Keratinocyte (primary cell): Measurements from ENCODE around the gene FAM13C. TPM values are rescaled to one million over a fixed set of nuclear protein-coding genes. Genes with fewer than 3 reads are reported as not detected.

ENCODE experiments used
- DNase-seq: peaks from one replicate; pipeline ENCODE4 v3.0.0-alpha.2; 2011; ENCODE audit warnings: low read depth, missing footprints, low spot score
- FAIRE-seq: peaks from 2 replicates; lab custom pipeline; 2011; peaks lifted over from hg19 to GRCh38; lab: Jason Lieb, UNC
- H2AFZ ChIP-seq: 2 replicates; pipeline ENCODE4 v1.6.0; 2012; ENCODE audit warnings: low read length, control low read depth, inconsistent platforms; ENCODE audit not compliant: control insufficient read depth
- H3K27ac ChIP-seq: 2 replicates; pipeline ENCODE4 v1.5.1; 2011; ENCODE audit warnings: low read length; ENCODE audit not compliant: control insufficient read depth, insufficient read depth
- H3K27me3 ChIP-seq: 3 replicates; pipeline ENCODE4 v1.6.0; 2011; ENCODE audit warnings: low read length; ENCODE audit not compliant: control insufficient read depth, insufficient read depth; ENCODE audit errors: extremely low read depth
- H3K36me3 ChIP-seq, 2 experiments: 2 replicates in 1 of 2; 3 replicates in 1 of 2; pipeline ENCODE4 v1.5.1; 2011; ENCODE audit warnings: low read length in 2 of 2, mild to moderate bottlenecking in 1 of 2; ENCODE audit not compliant: control insufficient read depth in 2 of 2, insufficient read depth in 2 of 2; ENCODE audit errors: extremely low read depth in 1 of 2
- H3K4me1 ChIP-seq: 3 replicates; pipeline ENCODE4 v1.5.1; 2011; ENCODE audit warnings: low read length; ENCODE audit not compliant: control insufficient read depth, insufficient read depth; ENCODE audit errors: extremely low read depth
- H3K4me2 ChIP-seq: 3 replicates; pipeline ENCODE4 v1.6.0; 2011; ENCODE audit warnings: low read depth, low read length; ENCODE audit not compliant: control insufficient read depth, insufficient read depth; ENCODE audit errors: extremely low read depth
- H3K4me3 ChIP-seq, 3 experiments: fragments of 200-600 bp in 1 of 3; sonication (generic) in 1 of 3; 2 replicates in 2 of 3; 3 replicates in 1 of 3; pipeline ENCODE4 v1.5.1; 2011 to 2016; ENCODE audit warnings: low read length in 3 of 3, mild to moderate bottlenecking in 3 of 3, control low read depth in 2 of 3, inconsistent platforms in 1 of 3, low read depth in 1 of 3, mixed read lengths in 1 of 3, mixed run types in 1 of 3, moderate library complexity in 1 of 3; ENCODE audit not compliant: control insufficient read depth in 2 of 3, insufficient read depth in 2 of 3; ENCODE audit errors: extremely low read depth in 1 of 3
- H3K79me2 ChIP-seq: 2 replicates; pipeline ENCODE4 v1.6.0; 2012; ENCODE audit warnings: low read length; ENCODE audit not compliant: control insufficient read depth, insufficient read depth
- H3K9ac ChIP-seq: 3 replicates; pipeline ENCODE4 v1.6.0; 2011; ENCODE audit warnings: low read length; ENCODE audit not compliant: control insufficient read depth, insufficient read depth; ENCODE audit errors: extremely low read depth
- H3K9me1 ChIP-seq: 3 replicates; pipeline ENCODE4 v1.6.0; 2011; ENCODE audit warnings: low read length; ENCODE audit not compliant: control insufficient read depth, insufficient read depth; ENCODE audit errors: extremely low read depth
- H3K9me3 ChIP-seq: 2 replicates; pipeline ENCODE4 v1.5.1; 2012; ENCODE audit warnings: low read depth, low read length; ENCODE audit not compliant: control insufficient read depth
- H4K20me1 ChIP-seq: 3 replicates; pipeline ENCODE4 v1.6.0; 2011; ENCODE audit warnings: low read length; ENCODE audit not compliant: control insufficient read depth, insufficient read depth; ENCODE audit errors: extremely low read depth
- EZH2 ChIP-seq: IDR thresholded peaks from one replicate; pipeline ENCODE4 v1.6.1; 2012; ENCODE audit warnings: inconsistent platforms, mild to moderate bottlenecking, low read length, moderate library complexity
- dilution Hi-C: fragments of 300-500 bp; cut with MboI; formaldehyde crosslinking; loops from one replicate; pipeline ENCODE4 v1.7.0; 2020; ENCODE audit warnings: low sequenced_read_pairs; ENCODE audit not compliant: extremely low pct_ligation_motif_present
- polyA plus RNA-seq, 5 experiments: library from polyadenylated mRNA; depleted of rRNA in 3 of 5; stranded (reverse) in 3 of 5; stranded (forward) in 1 of 5; unstranded in 1 of 5; fragments of >200 nt; gene quantifications; 1 replicate in 1 of 5; 2 replicates in 3 of 5; 3 replicates in 1 of 5; pipeline versions ENCODE4 v1.2.1 to v1.2.3, GENCODE V29; 2011 to 2012; ENCODE audit warnings: missing spikeins in 2 of 5, low read depth in 1 of 5, low replicate concordance in 1 of 5
- TF ChIP-seq, protein P1 (sequence below), 3 experiments: IDR thresholded peaks in 1 of 3; conservative IDR thresholded peaks in 1 of 3; optimal IDR thresholded peaks in 1 of 3; 2 replicates in 2 of 3; 3 replicates in 1 of 3; pipeline versions ENCODE3 to v1.5.1; 2011; ENCODE audit warnings: low read length in 3 of 3, mild to moderate bottlenecking in 3 of 3, moderate library complexity in 2 of 3, control low read depth in 1 of 3, inconsistent platforms in 1 of 3; ENCODE audit not compliant: insufficient read depth in 2 of 3; ENCODE audit errors: extremely low read depth in 1 of 3

The FAM13C gene
- polyA plus RNA-seq, 1 donor (not counting 4 experiments of a cell fraction or from before 2014, with no cell fraction given), result 0.58 TPM

DNA sequence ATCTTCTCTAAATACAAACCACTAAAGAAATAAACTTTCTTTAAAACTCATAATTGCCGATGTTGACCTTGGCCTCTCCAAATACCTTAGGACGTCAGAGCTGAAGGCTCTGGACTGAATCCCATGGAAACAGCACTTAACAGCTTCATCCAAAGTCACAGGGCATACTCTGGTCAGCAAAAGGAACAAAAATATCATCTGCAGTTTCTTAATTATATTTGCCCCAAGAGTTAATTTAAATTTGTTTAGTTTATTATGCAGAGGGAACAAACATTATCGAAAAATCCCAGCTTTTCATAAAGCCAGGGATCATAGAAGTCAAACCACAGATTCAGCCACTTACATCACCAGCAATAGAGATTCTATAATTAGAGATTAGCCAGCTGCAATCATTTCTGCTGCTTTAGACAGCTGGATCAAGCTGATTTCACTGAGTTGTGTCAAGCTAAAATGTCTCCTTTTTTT lies 20.5 kb upstream of the FAM13C start:
- TF ChIP-seq, protein P1, sequence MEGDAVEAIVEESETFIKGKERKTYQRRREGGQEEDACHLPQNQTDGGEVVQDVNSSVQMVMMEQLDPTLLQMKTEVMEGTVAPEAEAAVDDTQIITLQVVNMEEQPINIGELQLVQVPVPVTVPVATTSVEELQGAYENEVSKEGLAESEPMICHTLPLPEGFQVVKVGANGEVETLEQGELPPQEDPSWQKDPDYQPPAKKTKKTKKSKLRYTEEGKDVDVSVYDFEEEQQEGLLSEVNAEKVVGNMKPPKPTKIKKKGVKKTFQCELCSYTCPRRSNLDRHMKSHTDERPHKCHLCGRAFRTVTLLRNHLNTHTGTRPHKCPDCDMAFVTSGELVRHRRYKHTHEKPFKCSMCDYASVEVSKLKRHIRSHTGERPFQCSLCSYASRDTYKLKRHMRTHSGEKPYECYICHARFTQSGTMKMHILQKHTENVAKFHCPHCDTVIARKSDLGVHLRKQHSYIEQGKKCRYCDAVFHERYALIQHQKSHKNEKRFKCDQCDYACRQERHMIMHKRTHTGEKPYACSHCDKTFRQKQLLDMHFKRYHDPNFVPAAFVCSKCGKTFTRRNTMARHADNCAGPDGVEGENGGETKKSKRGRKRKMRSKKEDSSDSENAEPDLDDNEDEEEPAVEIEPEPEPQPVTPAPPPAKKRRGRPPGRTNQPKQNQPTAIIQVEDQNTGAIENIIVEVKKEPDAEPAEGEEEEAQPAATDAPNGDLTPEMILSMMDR (optimal IDR thresholded peaks at IDR 0.05 in 1 of 3, IDR thresholded peaks at IDR 0.05 in 1 of 3, conservative IDR thresholded peaks at IDR 0.05 in 1 of 3; ENCODE audit: extremely low read depth in 1 of 3, insufficient read depth in 2 of 3, low read length in 3 of 3), result no peak
- no peak for TF ChIP-seq EZH2
- no peaks in the 10 kb centered on the region for H3K27me3 ChIP-seq
- no peaks in the 10 kb centered on the region for H3K4me1 ChIP-seq
- no peak overlapping the region for H3K4me2 ChIP-seq
- FAIRE-seq (no peak), DNase-seq (no peak)
- H3K9me1 ChIP-seq, result no peaks in the 10 kb centered on the region
- no peaks in the 10 kb centered on the region for H3K36me3 ChIP-seq
- no peak overlapping the region for H2AFZ ChIP-seq
- H3K27ac ChIP-seq, result no peak overlapping the region
- no peaks in the 10 kb centered on the region for H3K9me3 ChIP-seq
- H3K79me2 ChIP-seq, result no peaks in the 10 kb centered on the region
- no peaks in the 10 kb centered on the region for H4K20me1 ChIP-seq
- no peak overlapping the region for H3K4me3 ChIP-seq
- dilution Hi-C loops, result no loop called here
- no peak overlapping the region for H3K9ac ChIP-seq

DNA sequence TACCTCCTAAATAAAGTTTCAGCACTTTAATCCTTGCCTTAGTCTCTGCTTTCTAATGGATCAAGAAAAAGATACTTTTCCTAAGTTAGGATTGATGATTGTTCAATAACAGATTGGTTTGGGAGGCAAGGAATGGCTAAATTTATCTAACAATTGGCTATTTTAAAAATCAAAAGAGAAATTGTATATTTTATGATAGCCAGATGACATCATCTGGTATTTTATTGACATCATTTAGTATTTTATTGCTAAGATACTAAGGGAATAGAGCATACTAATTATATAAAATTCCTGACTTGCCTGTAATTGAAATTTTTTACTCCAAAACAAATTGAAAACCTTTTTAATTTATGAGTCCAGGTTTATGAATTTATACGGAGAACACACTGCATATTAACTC lies 19.3 kb upstream of the FAM13C start:
- Histone ChIP-seq H3K9me3 (no peaks in the 10 kb centered on the region), H3K27ac (no peak overlapping the region), H4K20me1 (no peaks in the 10 kb centered on the region), H3K79me2 (no peaks in the 10 kb centered on the region), H3K4me3 (no peak overlapping the region), H3K36me3 (no peaks in the 10 kb centered on the region), H3K27me3 (no peaks in the 10 kb centered on the region), H3K4me1 (no peaks in the 10 kb centered on the region), H3K9me1 (no peaks in the 10 kb centered on the region), H3K9ac (no peak overlapping the region), H2AFZ (no peak overlapping the region), H3K4me2 (no peak overlapping the region)
- TF ChIP-seq, protein P1 (optimal IDR thresholded peaks at IDR 0.05 in 1 of 3, IDR thresholded peaks at IDR 0.05 in 1 of 3, conservative IDR thresholded peaks at IDR 0.05 in 1 of 3; ENCODE audit: extremely low read depth in 1 of 3, insufficient read depth in 2 of 3, low read length in 3 of 3), result no peak
- TF ChIP-seq EZH2, result no peak
- dilution Hi-C loops, result no loop called here
- DNase-seq (no peak), FAIRE-seq (no peak)
